Trophoblast cell (in vitro differentiated cells and primary cell): Measurements from ENCODE around the gene CNPY1.
A peak's percentile ranks its signal among the peaks of the same experiment; 100 is the strongest.

Source experiments
- DNase-seq, 2 donors: peaks; one replicate each; pipeline ENCODE4 v3.0.0-alpha.2; 2016
- H2AFZ ChIP-seq: 2 replicates; pipeline ENCODE4 v1.6.1; 2013; ENCODE audit warnings: low read length, moderate library complexity, mild to moderate bottlenecking; ENCODE audit not compliant: insufficient read depth, poor library complexity
- H2AK5ac ChIP-seq: 2 replicates; pipeline ENCODE4 v1.6.1; 2013; ENCODE audit warnings: mild to moderate bottlenecking, low read length
- H2BK120ac ChIP-seq: 2 replicates; pipeline ENCODE4 v1.6.1; 2013; ENCODE audit warnings: low read length, mild to moderate bottlenecking, moderate library complexity; ENCODE audit not compliant: insufficient read depth, poor library complexity
- H2BK12ac ChIP-seq: 2 replicates; pipeline ENCODE4 v1.6.1; 2013; ENCODE audit warnings: mild to moderate bottlenecking, low read length, moderate library complexity
- H2BK5ac ChIP-seq: 2 replicates; pipeline ENCODE4 v1.6.1; 2013; ENCODE audit warnings: low read length, low read depth, moderate library complexity, mild to moderate bottlenecking; ENCODE audit not compliant: poor library complexity
- H3K14ac ChIP-seq: 2 replicates; pipeline ENCODE4 v1.6.1; 2013; ENCODE audit warnings: mild to moderate bottlenecking, low read length
- H3K18ac ChIP-seq: 2 replicates; pipeline ENCODE4 v1.6.1; 2013; ENCODE audit warnings: mild to moderate bottlenecking, low read length
- H3K23ac ChIP-seq: 2 replicates; pipeline ENCODE4 v1.6.1; 2013; ENCODE audit warnings: low read length
- H3K27ac ChIP-seq: 2 replicates; pipeline ENCODE4 v1.5.1; 2013; ENCODE audit warnings: low read depth, mild to moderate bottlenecking, inconsistent platforms, low read length, moderate library complexity
- H3K27me3 ChIP-seq: 2 replicates; pipeline ENCODE4 v1.6.1; 2013; ENCODE audit warnings: inconsistent platforms, mild to moderate bottlenecking, low read length, moderate library complexity; ENCODE audit not compliant: insufficient read depth
- H3K36me3 ChIP-seq, 2 experiments: 1 replicate in 1 of 2; 2 replicates in 1 of 2; pipeline ENCODE4 v1.6.1; 2013; ENCODE audit warnings: low read length in 2 of 2, mild to moderate bottlenecking in 2 of 2, moderate library complexity in 1 of 2; ENCODE audit not compliant: insufficient read depth in 2 of 2, control insufficient read depth in 1 of 2
- H3K4ac ChIP-seq: 2 replicates; pipeline ENCODE4 v1.6.1; 2013; ENCODE audit warnings: low read depth, mild to moderate bottlenecking, low read length, moderate library complexity
- H3K4me1 ChIP-seq, 2 experiments: 1 replicate in 1 of 2; 2 replicates in 1 of 2; pipeline ENCODE4 v1.6.1; 2013; ENCODE audit warnings: low read length in 2 of 2, mild to moderate bottlenecking in 2 of 2, moderate library complexity in 1 of 2; ENCODE audit not compliant: insufficient read depth in 2 of 2, control insufficient read depth in 1 of 2
- H3K4me2 ChIP-seq: 2 replicates; pipeline ENCODE4 v1.6.1; 2013; ENCODE audit warnings: inconsistent platforms, mild to moderate bottlenecking, low read length, moderate library complexity
- H3K4me3 ChIP-seq: 2 replicates; pipeline ENCODE4 v1.5.1; 2013; ENCODE audit warnings: mild to moderate bottlenecking, low read depth, low read length, inconsistent platforms
- H3K79me1 ChIP-seq: one replicate; pipeline ENCODE4 v1.6.1; 2013; ENCODE audit warnings: low read length
- H3K79me2 ChIP-seq: 2 replicates; pipeline ENCODE4 v1.6.1; 2013; ENCODE audit warnings: low read length, mild to moderate bottlenecking; ENCODE audit not compliant: control insufficient read depth, insufficient read depth, poor library complexity
- H3K9ac ChIP-seq: 2 replicates; pipeline ENCODE4 v1.6.1; 2013; ENCODE audit warnings: mild to moderate bottlenecking, low read length
- H3K9me3 ChIP-seq: 2 replicates; pipeline ENCODE4 v1.6.1; 2013; ENCODE audit warnings: low read depth, mild to moderate bottlenecking, control low read depth, inconsistent platforms, low read length; ENCODE audit not compliant: insufficient read depth
- H4K12ac ChIP-seq: 2 replicates; pipeline ENCODE4 v1.6.1; 2013; ENCODE audit warnings: low read depth, mild to moderate bottlenecking, low read length, moderate library complexity
- H4K8ac ChIP-seq: 2 replicates; pipeline ENCODE4 v1.6.1; 2013; ENCODE audit warnings: low read depth, mild to moderate bottlenecking, low read length, moderate library complexity
- H4K91ac ChIP-seq: one replicate; pipeline ENCODE4 v1.6.1; 2013; ENCODE audit warnings: low read depth, mild to moderate bottlenecking, low read length, moderate library complexity
- WGBS: extraction: QIAGEN DNeasy Blood & Tissue Kit; methylation state at CpG from one replicate; pipeline ENCODE4 v1.1.7; 2013; ENCODE audit warnings: missing lambda C conversion rate; ENCODE audit not compliant: insufficient read length, insufficient coverage; ENCODE audit errors: extremely low coverage; 5-methylcytosine and 5-hydroxymethylcytosine counted together

CNPY1 gene

DNA sequence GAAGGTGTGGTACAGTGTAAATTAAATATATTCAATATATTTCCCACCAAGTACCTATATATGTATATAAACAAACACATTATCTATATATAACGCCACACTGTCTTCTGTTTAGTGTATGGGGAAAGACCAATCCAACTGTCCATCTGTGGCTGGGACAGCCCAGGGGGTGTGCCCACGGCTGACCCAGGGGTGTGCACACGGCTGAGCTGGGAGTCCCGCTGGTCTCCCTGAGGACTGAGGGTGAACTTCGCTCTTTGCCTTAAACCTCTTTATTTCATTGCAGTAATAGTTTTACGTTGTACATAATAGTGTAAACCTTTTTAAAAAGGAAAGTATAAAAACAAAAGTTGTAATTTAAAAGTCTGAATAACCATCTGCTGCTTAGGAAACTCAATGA lies 82.2 kb downstream of the CNPY1 start:
- Histone ChIP-seq H3K36me3 (no peaks in the 10 kb centered on the region), H3K4me1 (peaks cover 2 to 12% of the 10 kb centered on the region in 2 experiments), H3K79me2 (no peaks in the 10 kb centered on the region), H4K12ac (no peak overlapping the region), H2BK5ac (no peak overlapping the region), H3K14ac (no peak overlapping the region), H3K4me3 (no peak overlapping the region), H3K23ac (no peak overlapping the region), H3K4ac (no peak overlapping the region), H3K9me3 (peaks cover 7% of the 10 kb centered on the region), H2BK12ac (no peak overlapping the region), H3K27me3 (peaks cover 89% of the 10 kb centered on the region), H2AFZ (no peak overlapping the region), H3K27ac (no peak overlapping the region), H3K9ac (no peak overlapping the region), H2BK120ac (no peak overlapping the region), H4K8ac (no peak overlapping the region), H4K91ac (no peak overlapping the region), H3K4me2 (no peak overlapping the region), H3K79me1 (no peaks in the 10 kb centered on the region), H2AK5ac (no peak overlapping the region), H3K18ac (no peak overlapping the region)
- no peak for DNase-seq
- WGBS, result no CpG with 5 or more reads among the region's 6 CpGs

DNA sequence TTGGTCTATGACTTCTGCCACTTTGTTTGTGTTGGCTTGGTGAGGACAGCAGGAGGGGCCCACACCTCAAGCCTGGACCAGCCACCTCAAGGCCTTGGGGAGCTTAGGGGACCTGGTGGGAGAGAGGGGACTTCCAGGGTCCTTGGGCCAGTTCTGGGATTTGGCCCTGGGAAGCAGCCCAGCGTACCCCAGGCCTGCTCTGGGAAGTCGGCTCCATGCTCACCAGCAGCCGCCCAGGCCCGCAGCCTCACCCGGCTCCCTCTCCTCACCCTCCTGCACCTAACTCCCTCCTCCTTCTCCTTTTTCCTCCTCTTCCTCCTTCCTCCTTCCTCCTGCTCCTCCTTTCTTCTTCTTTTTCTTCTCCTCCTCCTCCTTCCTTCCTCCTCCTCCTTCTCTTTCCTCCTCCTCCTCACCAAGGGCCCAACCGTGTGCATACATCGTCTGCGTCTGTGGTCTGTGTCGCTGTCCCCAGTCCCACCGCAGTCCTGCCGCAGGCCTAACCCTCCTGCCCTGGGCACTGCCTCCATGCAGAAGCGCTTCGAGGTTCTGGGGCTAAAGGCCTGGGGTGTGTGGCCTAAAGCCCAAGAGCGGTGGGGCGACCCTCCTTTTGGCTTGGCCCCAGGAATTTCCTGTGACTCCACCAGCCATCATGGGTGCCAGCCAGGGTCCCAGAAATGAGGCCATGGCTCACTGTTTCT lies 83.1 kb downstream of the CNPY1 start:
- H4K91ac ChIP-seq, result no peak overlapping the region

DNA sequence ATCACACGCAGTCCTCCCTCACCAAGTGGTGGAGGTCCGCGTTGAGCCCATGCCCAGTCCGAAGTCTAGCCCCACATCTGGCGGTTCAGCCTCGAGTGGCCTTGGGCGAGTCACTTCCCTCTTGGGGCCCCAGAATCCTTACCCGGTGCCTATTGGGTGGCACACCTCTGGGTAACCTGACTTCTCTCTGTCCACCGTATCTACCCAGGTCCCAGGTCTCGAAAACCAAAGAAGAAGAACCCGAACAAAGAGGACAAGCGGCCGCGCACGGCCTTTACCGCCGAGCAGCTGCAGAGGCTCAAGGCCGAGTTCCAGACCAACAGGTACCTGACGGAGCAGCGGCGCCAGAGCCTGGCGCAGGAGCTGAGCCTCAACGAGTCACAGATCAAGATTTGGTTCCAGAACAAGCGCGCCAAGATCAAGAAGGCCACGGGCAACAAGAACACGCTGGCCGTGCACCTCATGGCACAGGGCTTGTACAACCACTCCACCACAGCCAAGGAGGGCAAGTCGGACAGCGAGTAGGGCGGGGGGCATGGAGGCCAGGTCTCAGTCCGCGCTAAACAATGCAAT lies 84.1 kb downstream of the CNPY1 start:
- Histone ChIP-seq H3K4me1 (peaks cover 3 to 11% of the 10 kb centered on the region in 2 experiments), H3K4me3 (no peak overlapping the region), H3K14ac (no peak overlapping the region), H3K27ac (no peak overlapping the region), H3K9me3 (peaks cover 5% of the 10 kb centered on the region), H2AFZ (no peak overlapping the region), H3K79me1 (no peaks in the 10 kb centered on the region), H3K9ac (no peak overlapping the region), H2BK5ac (no peak overlapping the region), H2BK12ac (no peak overlapping the region), H2BK120ac (no peak overlapping the region), H3K4me2 (no peak overlapping the region), H4K8ac (no peak overlapping the region), H3K4ac (no peak overlapping the region), H2AK5ac (no peak overlapping the region), H4K91ac (no peak overlapping the region), H3K23ac (peak overlapping the region; percentile 4), H3K79me2 (no peaks in the 10 kb centered on the region), H3K18ac (no peak overlapping the region), H4K12ac (no peak overlapping the region), H3K36me3 (no peaks in the 10 kb centered on the region), H3K27me3 (peaks cover 90% of the 10 kb centered on the region)
- WGBS, result no CpG with 5 or more reads among the region's 33 CpGs
- DNase-seq, result no peak

More for the DNA sequence above, 83.1 kb downstream of the CNPY1 start:
- Histone ChIP-seq H3K9ac (no peak overlapping the region), H2BK12ac (no peak overlapping the region), H3K4me2 (no peak overlapping the region), H3K79me1 (no peaks in the 10 kb centered on the region), H3K23ac (peak overlapping the region; percentile 93), H3K36me3 (no peaks in the 10 kb centered on the region), H3K27ac (no peak overlapping the region), H2BK120ac (no peak overlapping the region), H2AFZ (no peak overlapping the region), H3K4me1 (peaks cover 2 to 15% of the 10 kb centered on the region in 2 experiments), H4K8ac (no peak overlapping the region), H3K79me2 (no peaks in the 10 kb centered on the region), H3K14ac (no peak overlapping the region), H2BK5ac (no peak overlapping the region), H3K4me3 (no peak overlapping the region), H4K12ac (no peak overlapping the region), H3K9me3 (peaks cover 5% of the 10 kb centered on the region), H3K4ac (no peak overlapping the region), H3K27me3 (peaks cover 89% of the 10 kb centered on the region), H2AK5ac (no peak overlapping the region), H3K18ac (no peak overlapping the region)
- DNase-seq, result no peak
- WGBS, result no CpG with 5 or more reads among the region's 15 CpGs

DNA sequence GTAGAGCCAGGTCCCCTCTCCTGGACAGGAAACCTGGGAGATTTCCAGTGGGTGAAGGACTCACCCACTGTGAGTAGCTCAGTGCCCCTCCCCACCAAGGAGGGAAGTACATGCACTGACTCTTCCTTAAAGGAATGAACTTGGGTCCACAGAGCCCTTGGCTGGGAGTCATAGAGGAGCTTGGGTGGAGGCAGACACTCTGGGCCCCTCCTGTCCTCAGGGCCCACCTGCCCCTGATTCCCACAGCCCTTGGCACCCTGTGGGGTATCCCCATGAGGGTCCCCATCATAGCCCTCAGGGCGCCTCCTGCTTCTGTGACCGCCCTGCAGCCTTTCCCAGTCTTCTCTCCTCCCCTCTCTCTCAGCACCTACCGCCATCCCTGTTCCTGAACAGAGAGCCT lies 84.7 kb downstream of the CNPY1 start:
- Histone ChIP-seq H3K4me3 (no peak overlapping the region), H2AK5ac (no peak overlapping the region), H4K12ac (no peak overlapping the region), H3K18ac (no peak overlapping the region), H2BK5ac (no peak overlapping the region), H3K4me2 (no peak overlapping the region), H3K23ac (no peak overlapping the region), H3K4ac (no peak overlapping the region), H3K4me1 (peaks cover 4 to 10% of the 10 kb centered on the region in 2 experiments), H4K8ac (no peak overlapping the region), H3K27me3 (peaks cover 90% of the 10 kb centered on the region), H2AFZ (no peak overlapping the region), H2BK120ac (no peak overlapping the region), H3K79me1 (no peaks in the 10 kb centered on the region), H3K9me3 (peaks cover 7% of the 10 kb centered on the region), H3K27ac (no peak overlapping the region), H3K36me3 (no peaks in the 10 kb centered on the region), H4K91ac (no peak overlapping the region), H3K14ac (no peak overlapping the region), H2BK12ac (no peak overlapping the region), H3K79me2 (no peaks in the 10 kb centered on the region), H3K9ac (no peak overlapping the region)
- DNase-seq, result no peak
- WGBS, result no CpG with 5 or more reads among the region's 3 CpGs
